Measurements from ENCODE around the gene CAMK2G.
"Not testable (repeated sequence)": the region's sequence is repeated elsewhere in the genome, so short reads cannot be mapped to it uniquely, and the experiment has no call there.

CAMK2G gene

GRCh38 chr10:73901261-73901660 is 26.9 kb upstream of the CAMK2G start:
- DNase-seq, result no peak

- no peak for DNase-seq
Observed at GRCh38 chr10:73900064-73900463, 25.7 kb upstream of the CAMK2G start.

GRCh38 chr10:73899423-73899822 is 25.1 kb upstream of the CAMK2G start:
- no peak for DNase-seq

- no peak for DNase-seq
Observed at GRCh38 chr10:73898730-73899410, 24.5 kb upstream of the CAMK2G start.

- no peak for DNase-seq
Observed at GRCh38 chr10:73897693-73898092, 23.3 kb upstream of the CAMK2G start.

GRCh38 chr10:73895381-73895780 is 21.0 kb upstream of the CAMK2G start:
- DNase-seq, result not testable (repeated sequence)

GRCh38 chr10:73894245-73894971 is 20.1 kb upstream of the CAMK2G start:
- no peak for DNase-seq

- DNase-seq, result no peak
Observed at GRCh38 chr10:73893426-73893825, 19.1 kb upstream of the CAMK2G start.

- no peak for DNase-seq
Observed at GRCh38 chr10:73892310-73893030, 18.1 kb upstream of the CAMK2G start.

- no peak for DNase-seq
Observed at GRCh38 chr10:73891540-73891939, 17.2 kb upstream of the CAMK2G start.

GRCh38 chr10:73890830-73891229 is 16.5 kb upstream of the CAMK2G start:
- DNase-seq, result not testable (repeated sequence)

GRCh38 chr10:73890261-73890660 is 15.9 kb upstream of the CAMK2G start:
- no peak for DNase-seq

GRCh38 chr10:73889416-73889815 is 15.1 kb upstream of the CAMK2G start:
- not testable (repeated sequence) for DNase-seq

GRCh38 chr10:73889014-73889413 is 14.7 kb upstream of the CAMK2G start:
- peak; percentile 84 for DNase-seq

GRCh38 chr10:73888514-73888913 is 14.2 kb upstream of the CAMK2G start:
- no peak for DNase-seq

GRCh38 chr10:73887294-73888039 is 13.1 kb upstream of the CAMK2G start:
- no peak for DNase-seq

GRCh38 chr10:73886661-73887293 is 12.4 kb upstream of the CAMK2G start:
- no peak for DNase-seq

GRCh38 chr10:73886085-73886529 is 11.8 kb upstream of the CAMK2G start:
- DNase-seq, result peak; percentile 75

- no peak for DNase-seq
Observed at GRCh38 chr10:73884017-73884416, 9.7 kb upstream of the CAMK2G start.

GRCh38 chr10:73881221-73881919 is 7.0 kb upstream of the CAMK2G start:
- no peak for DNase-seq

GRCh38 chr10:73879296-73880173 is 5.2 kb upstream of the CAMK2G start:
- DNase-seq, result peak; percentile 95

All from CD4-positive, alpha-beta T cell treated with Interleukin-15 for 1 hour (primary cell).